HepG2 (cell line): Measurements from ENCODE around the gene SYPL2. TPM values are rescaled to one million over a fixed set of nuclear protein-coding genes. Genes with fewer than 3 reads are reported as not detected.

ENCODE experiments used
- CC2D1A ChIP-seq: sonication (generic); formaldehyde crosslinking; IDR thresholded peaks from 2 replicates; pipeline ENCODE4 v1.8.1; 2023; ENCODE audit warnings: mild to moderate bottlenecking, missing genetic modification reagents
- CEBPG ChIP-seq: IDR thresholded peaks from 2 replicates; pipeline ENCODE4 v1.6.1; 2016
- CERS6 ChIP-seq: sonication (generic); formaldehyde crosslinking; IDR thresholded peaks from 2 replicates; pipeline ENCODE4 v1.5.0; 2020; ENCODE audit warnings: missing genetic modification reagents
- DNMT1 ChIP-seq: sonication (generic); formaldehyde crosslinking; IDR thresholded peaks from 2 replicates; pipeline ENCODE4 v1.5.1; 2020; ENCODE audit warnings: mild to moderate bottlenecking, missing genetic modification reagents
- EZH2 ChIP-seq: conservative IDR thresholded peaks from 2 replicates; pipeline ENCODE4 v1.6.1; 2012; ENCODE audit warnings: mild to moderate bottlenecking, low read depth, low read length, moderate library complexity
- FOXO4 ChIP-seq: sonication (generic); formaldehyde crosslinking; conservative IDR thresholded peaks from 2 replicates; pipeline ENCODE4 v1.8.1; 2023; ENCODE audit warnings: missing genetic modification reagents
- HHEX ChIP-seq: IDR thresholded peaks from 2 replicates; pipeline ENCODE4 v1.6.1; 2016; ENCODE audit warnings: control low read depth
- HNRNPK ChIP-seq: fragments of 200-400 bp; formaldehyde crosslinking; IDR thresholded peaks from 2 replicates; pipeline ENCODE4 v1.6.1; 2018; ENCODE audit warnings: low read length, low read depth, moderate library complexity, mild to moderate bottlenecking; ENCODE audit not compliant: poor library complexity, severe bottlenecking
- KDM5B ChIP-seq: sonication (generic); formaldehyde crosslinking; IDR thresholded peaks from 2 replicates; pipeline ENCODE4 v1.4.0; 2020; ENCODE audit warnings: missing genetic modification reagents, mild to moderate bottlenecking, borderline replicate concordance
- MIER2 ChIP-seq: IDR thresholded peaks from 2 replicates; pipeline ENCODE4 v1.6.1; 2016; ENCODE audit warnings: missing biosample characterization, missing genetic modification reagents
- MYC ChIP-seq: sonication (generic); formaldehyde crosslinking; IDR thresholded peaks from 2 replicates; pipeline ENCODE4 v1.9.0; 2021; ENCODE audit warnings: missing genetic modification reagents, borderline replicate concordance
- RARG ChIP-seq: sonication (generic); formaldehyde crosslinking; IDR thresholded peaks from 2 replicates; pipeline ENCODE4 v1.4.0; 2020; ENCODE audit warnings: low read depth, mild to moderate bottlenecking, missing genetic modification reagents
- TOPORS ChIP-seq: sonication (generic); formaldehyde crosslinking; IDR thresholded peaks from 2 replicates; pipeline ENCODE4 v1.8.0; 2023; ENCODE audit warnings: mild to moderate bottlenecking, missing genetic modification reagents
- ZFYVE20 ChIP-seq: sonication (generic); formaldehyde crosslinking; IDR thresholded peaks from 2 replicates; pipeline ENCODE4 v1.8.0; 2023; ENCODE audit warnings: low read depth, mild to moderate bottlenecking, moderate library complexity, missing genetic modification reagents, borderline replicate concordance
- ZNF256 ChIP-seq: sonication (generic); formaldehyde crosslinking; conservative IDR thresholded peaks from 2 replicates; pipeline ENCODE4 v1.4.0; 2020; ENCODE audit warnings: missing genetic modification reagents
- ZNF382 ChIP-seq: sonication (generic); formaldehyde crosslinking; IDR thresholded peaks from 2 replicates; pipeline ENCODE4 v1.5.0; 2020; ENCODE audit warnings: missing genetic modification reagents, mild to moderate bottlenecking, borderline replicate concordance
- ZNF550 ChIP-seq: sonication (generic); formaldehyde crosslinking; IDR thresholded peaks from 2 replicates; pipeline ENCODE4 v1.4.0; 2020; ENCODE audit warnings: mild to moderate bottlenecking, missing genetic modification reagents, borderline replicate concordance
- ZNF562 ChIP-seq: sonication (generic); formaldehyde crosslinking; IDR thresholded peaks from 2 replicates; pipeline ENCODE4 v1.8.0; 2022; ENCODE audit warnings: missing genetic modification reagents, borderline replicate concordance
- ZNF609 ChIP-seq: sonication (generic); formaldehyde crosslinking; IDR thresholded peaks from 2 replicates; pipeline ENCODE4 v1.4.0; 2020; ENCODE audit warnings: mild to moderate bottlenecking, missing genetic modification reagents, borderline replicate concordance
- ZNF619 ChIP-seq: sonication (generic); formaldehyde crosslinking; IDR thresholded peaks from 2 replicates; pipeline ENCODE4 v1.4.0; 2020; ENCODE audit warnings: mild to moderate bottlenecking, missing genetic modification reagents
- ZNF879 ChIP-seq: sonication (generic); formaldehyde crosslinking; IDR thresholded peaks from 2 replicates; pipeline ENCODE4 v1.8.1; 2023; ENCODE audit warnings: missing genetic modification reagents
- ZSCAN29 ChIP-seq: sonication (generic); formaldehyde crosslinking; conservative IDR thresholded peaks from 2 replicates; pipeline ENCODE4 v1.4.0; 2020; ENCODE audit warnings: mild to moderate bottlenecking, missing genetic modification reagents
- polyA plus RNA-seq, 8 experiments: library from polyadenylated mRNA; depleted of rRNA in 3 of 8; stranded (reverse) in 7 of 8; unstranded in 1 of 8; fragments of >200 nt; fragmentation: Illumina TruSeq in 4 of 8; extraction: Trizol in 4 of 8; gene quantifications; 2 replicates each; pipeline versions ENCODE4 v1.2.1 to v1.2.3, GENCODE V29; 2011 to 2016; ENCODE audit warnings: low read depth in 4 of 8, missing spikeins in 1 of 8, mixed read lengths in 1 of 8; ENCODE audit not compliant: insufficient read depth in 1 of 8
- total RNA-seq, 5 experiments: library from RNA; depleted of rRNA; stranded (reverse); fragments of >200 nt; fragmentation: Illumina TruSeq; extraction: Trizol; gene quantifications; 2 replicates each; pipeline ENCODE4 v1.2.3, GENCODE V29; 2016; ENCODE audit warnings: low read depth in 1 of 5

Gene SYPL2
- total and polyA plus RNA-seq, 2 of the 13 experiments (the other 11 are each of a cell fraction or from before 2014, with no cell fraction given): 0.17 to 0.24 TPM

GRCh38 chr1:109483672-109484518 is 17.5 kb downstream of the SYPL2 start, which contains the start of gene ATXN7L2 (continued):
- TF ChIP-seq ZNF609 (peak; percentile 58; the same call in 1 of the 2 replicates), ZNF562 (CRISPR knock-in tag) (no peak), ZNF256 (CRISPR knock-in tag) (no peak), ZNF619 (CRISPR knock-in tag) (no peak), CC2D1A (CRISPR knock-in tag) (no peak), TOPORS (CRISPR knock-in tag) (no peak), MYC (CRISPR knock-in tag) (peak; percentile 88), ZNF382 (no peak), DNMT1 (peak; percentile 71; the same call in 1 of the 2 replicates), HNRNPK (peak; percentile 91), EZH2 (no peak), CERS6 (CRISPR knock-in tag) (no peak), KDM5B (CRISPR knock-in tag) (peak; percentile 82; the same call in 1 of the 2 replicates), MIER2 (no peak), ZNF550 (no peak; the same call in 1 of the 2 replicates), HHEX (CRISPR knock-in tag) (no peak), CEBPG (no peak), FOXO4 (CRISPR knock-in tag) (0 out of 2 replicates have a peak, but pooled peaks have one; percentile 74), ZSCAN29 (no peak), RARG (CRISPR knock-in tag) (no peak; the same call in 1 of the 2 replicates), ZFYVE20 (CRISPR knock-in tag) (0 out of 2 replicates have a peak, but pooled peaks have one; percentile 50), ZNF879 (no peak; the same call in 1 of the 2 replicates)
